Cardiac fibroblast (primary cell): ENCODE data around the gene CLCN2.

Experiments used
- DNase-seq, 2 donors: peaks; one replicate each; pipeline versions ENCODE4 v3.0.0 to v3.0.0-alpha.2; 2010; ENCODE audit warnings: low read depth in 2 of 2
- H3K4me3 ChIP-seq, 2 donors: replicated peaks in 1 of 2; 1 replicate in 1 of 2; 2 replicates in 1 of 2; pipeline ENCODE4 v1.5.1; 2011; ENCODE audit warnings: low read depth in 2 of 2, low read length in 2 of 2, mild to moderate bottlenecking in 2 of 2, moderate library complexity in 1 of 2
- TF ChIP-seq, protein P1 (sequence below): IDR thresholded peaks from one replicate; pipeline ENCODE4 v1.5.1; 2011; ENCODE audit warnings: low read depth, mild to moderate bottlenecking, low read length, inconsistent platforms

The CLCN2 gene

DNA sequence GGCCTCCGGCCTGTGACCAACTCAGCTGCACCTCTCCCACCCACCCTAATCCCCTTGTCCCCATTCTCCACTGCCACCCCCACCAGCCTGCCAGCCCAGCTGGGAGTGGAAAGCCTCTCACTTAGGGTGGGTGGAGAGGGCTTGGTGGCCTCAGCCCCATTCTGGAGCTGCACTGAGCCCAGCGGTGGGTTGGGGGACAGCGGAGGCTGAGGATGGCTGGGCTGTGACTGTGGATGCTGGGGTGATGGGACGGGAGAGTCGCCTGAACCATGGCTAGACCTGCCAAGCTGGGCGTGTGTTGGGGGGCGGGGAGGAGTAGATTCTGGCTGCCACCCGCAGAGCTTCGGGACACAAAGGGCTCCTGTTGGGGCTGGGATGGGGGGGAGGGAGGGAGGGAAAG lies 1.8 kb downstream of the CLCN2 start:
- TF ChIP-seq, protein P1, sequence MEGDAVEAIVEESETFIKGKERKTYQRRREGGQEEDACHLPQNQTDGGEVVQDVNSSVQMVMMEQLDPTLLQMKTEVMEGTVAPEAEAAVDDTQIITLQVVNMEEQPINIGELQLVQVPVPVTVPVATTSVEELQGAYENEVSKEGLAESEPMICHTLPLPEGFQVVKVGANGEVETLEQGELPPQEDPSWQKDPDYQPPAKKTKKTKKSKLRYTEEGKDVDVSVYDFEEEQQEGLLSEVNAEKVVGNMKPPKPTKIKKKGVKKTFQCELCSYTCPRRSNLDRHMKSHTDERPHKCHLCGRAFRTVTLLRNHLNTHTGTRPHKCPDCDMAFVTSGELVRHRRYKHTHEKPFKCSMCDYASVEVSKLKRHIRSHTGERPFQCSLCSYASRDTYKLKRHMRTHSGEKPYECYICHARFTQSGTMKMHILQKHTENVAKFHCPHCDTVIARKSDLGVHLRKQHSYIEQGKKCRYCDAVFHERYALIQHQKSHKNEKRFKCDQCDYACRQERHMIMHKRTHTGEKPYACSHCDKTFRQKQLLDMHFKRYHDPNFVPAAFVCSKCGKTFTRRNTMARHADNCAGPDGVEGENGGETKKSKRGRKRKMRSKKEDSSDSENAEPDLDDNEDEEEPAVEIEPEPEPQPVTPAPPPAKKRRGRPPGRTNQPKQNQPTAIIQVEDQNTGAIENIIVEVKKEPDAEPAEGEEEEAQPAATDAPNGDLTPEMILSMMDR = no peak
- H3K4me3 ChIP-seq = no peak overlapping the region

DNA sequence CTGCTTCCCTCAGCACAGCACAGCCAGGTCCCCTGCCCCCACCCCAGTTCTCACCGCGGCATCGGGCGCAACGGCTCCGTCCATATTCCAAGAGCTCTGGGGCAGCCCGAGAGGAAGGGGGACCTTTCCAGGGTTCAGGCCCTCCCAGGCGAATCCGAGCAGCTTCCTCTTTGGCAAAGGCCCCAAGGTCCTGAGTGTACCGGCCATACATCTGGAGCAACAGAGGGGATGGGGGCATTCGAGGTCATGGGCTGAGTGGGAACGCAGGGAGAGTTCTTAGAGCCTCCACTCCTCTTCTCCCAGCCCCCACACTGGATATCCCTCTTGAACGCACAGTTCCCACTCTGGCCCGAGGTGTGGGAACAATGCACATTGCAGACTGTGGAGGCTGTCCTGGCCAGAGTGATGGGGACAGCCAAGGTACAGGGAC lies 2.5 kb downstream of the CLCN2 start:
- TF ChIP-seq, protein P1 = no peak
- H3K4me3 ChIP-seq = no peak overlapping the region
- no peak for DNase-seq

More for the DNA sequence above, 1.8 kb downstream of the CLCN2 start:
- no peak for DNase-seq

DNA sequence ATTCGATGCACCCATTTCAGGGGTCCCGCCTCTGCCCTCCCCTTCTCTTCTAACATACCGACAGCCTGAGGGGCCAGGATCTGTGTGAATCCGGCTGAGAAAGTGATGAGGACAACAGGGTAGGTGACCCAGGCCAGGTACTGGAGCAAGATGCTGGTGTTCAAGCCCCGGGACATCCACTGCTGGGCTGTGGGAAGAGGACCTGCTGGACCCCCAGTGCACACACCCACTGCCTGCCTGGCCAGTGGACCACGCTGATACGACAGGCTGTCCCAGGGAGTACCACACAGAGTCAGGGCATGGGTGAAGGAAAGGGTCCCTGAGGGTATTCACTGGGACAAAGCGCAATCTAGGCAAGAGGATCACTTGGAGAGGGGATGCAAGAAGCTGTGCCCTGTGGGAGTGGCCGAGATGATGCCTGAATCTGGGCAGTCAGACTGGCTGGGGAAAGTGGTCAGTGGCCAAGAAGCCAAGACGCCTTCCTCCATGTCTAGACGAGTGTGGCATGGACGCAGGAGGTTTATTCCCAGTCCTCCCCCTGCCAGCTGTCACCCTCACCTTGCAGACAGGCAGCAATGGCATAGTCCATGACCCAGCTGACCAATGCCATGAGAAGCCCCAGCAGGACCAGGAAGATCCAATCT lies 3.2 kb downstream of the CLCN2 start:
- no peak for DNase-seq
- no peak overlapping the region for H3K4me3 ChIP-seq
- TF ChIP-seq, protein P1 = no peak

DNA sequence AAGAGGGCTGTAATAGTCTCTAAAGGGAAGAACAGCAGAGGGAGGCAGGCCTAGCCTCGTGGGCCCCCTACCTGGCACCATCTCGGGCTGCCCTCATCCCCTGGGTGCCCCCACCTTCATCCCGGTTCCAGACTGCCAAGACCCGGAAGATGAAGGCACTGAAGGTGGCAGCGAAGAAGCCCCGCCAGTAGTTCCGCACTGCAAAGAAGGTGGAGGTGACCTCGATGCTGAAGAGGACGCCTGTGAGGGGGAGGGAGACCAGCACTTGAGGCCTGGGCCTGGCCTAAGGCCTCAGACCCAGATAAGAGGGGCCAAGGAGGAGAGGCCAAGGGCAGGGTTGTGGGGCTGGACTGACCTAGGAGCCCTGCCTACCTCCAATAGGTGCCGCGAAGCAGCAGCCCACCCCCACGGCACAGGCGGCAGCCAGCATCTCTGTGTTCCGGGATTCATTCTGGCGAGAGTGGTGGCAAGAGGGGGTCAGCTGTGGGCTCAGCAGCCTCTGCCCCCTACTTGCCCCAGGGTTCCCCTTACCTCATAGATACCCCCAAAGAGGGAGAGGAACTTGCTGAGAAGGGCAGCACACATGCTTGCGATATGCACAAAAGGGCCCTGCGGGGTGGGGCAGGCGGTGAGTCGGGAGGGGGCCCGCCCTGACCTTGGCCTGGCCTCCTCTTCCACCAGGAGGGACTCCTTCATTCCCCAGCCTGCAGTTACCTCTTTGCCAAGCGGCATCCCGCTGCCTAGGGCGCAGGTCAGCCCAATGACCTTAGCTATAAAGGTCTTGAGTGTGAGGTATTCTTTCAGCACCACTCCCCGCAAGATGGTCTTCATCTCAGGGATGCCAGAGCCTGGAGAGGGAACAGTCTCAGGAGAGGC lies 3.9 kb downstream of the CLCN2 start:
- no peak overlapping the region for H3K4me3 ChIP-seq
- DNase-seq = no peak
- TF ChIP-seq, protein P1 = no peak

DNA sequence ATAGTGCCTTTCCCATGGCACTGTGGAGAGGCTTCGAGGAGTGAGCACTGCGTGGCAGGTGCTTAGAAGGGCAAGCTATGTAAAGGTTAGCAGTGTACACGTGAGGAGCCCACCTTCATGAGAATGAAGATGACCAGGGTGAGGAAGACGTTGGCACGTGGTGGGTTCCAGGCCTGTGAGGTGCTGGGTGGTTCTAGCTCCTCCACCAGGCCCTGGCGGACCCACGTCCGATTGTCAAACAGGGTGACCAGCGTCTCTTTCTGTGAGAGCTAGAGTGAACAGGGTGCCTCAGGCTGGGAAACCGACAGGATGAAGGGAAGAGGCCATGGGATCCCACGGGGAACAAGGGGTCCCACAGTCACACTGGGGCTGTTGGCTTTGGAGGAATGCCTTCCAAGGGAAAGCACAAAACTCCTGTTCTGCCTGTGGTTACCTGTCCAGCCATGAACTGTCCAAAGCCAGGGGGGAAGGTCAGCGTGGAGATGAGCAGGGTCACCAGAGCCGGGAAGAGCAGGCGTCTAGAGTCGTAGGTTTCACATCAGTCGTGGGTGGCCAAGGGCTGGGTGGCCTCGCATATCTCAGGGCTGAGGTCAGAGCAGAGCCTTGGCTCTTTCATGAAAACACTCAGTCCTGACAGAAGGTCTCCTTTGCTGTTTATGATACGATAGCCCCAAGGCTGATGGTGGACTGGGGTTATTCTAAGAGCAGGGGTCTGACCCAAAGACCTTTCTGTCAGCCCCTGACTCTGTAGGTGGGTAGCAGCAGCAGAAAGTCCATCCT lies 6.0 kb downstream of the CLCN2 start:
- DNase-seq = no peak
- TF ChIP-seq, protein P1 = no peak
- no peak overlapping the region for H3K4me3 ChIP-seq

DNA sequence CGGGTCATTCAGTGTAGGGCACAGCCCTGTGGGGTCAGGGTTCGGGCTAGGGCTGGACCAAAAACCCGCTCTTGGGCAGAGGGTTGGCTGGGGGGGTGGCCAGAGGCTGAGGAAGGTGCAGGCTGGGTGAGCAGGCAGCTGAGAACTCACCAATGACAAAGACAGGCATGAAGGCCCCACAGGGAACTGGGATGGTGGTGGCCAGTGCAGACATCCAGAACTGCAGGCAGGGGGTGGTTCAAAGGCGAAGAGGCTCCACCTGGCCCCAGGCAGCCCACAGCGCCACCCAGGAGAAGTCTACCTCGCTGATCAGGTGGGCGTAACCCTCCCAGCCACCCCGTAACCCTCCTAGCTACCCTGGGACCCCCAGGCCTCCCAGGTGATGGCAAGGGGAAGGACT lies 6.7 kb downstream of the CLCN2 start:
- TF ChIP-seq, protein P1 = no peak
- no peak overlapping the region for H3K4me3 ChIP-seq
- DNase-seq = no peak
